Thyroid gland (tissue), 4 donors: ENCODE data around the gene GAGE13. TPM values are rescaled to one million over a fixed set of nuclear protein-coding genes. Genes with fewer than 3 reads are reported as not detected.
"Not testable (repeated sequence)": the region's sequence is repeated elsewhere in the genome, so short reads cannot be mapped to it uniquely, and the experiment has no call there.

Experiments used
- DNase-seq, 2 donors: peaks; one replicate each; pipeline ENCODE4 v3.0.0-alpha.2; 2019
- H3K27ac ChIP-seq, 3 donors: fragments of 200-600 bp; sonication (generic); 1 replicate in 2 of 3; 2 replicates in 1 of 3; pipeline ENCODE4 v1.5.1; 2016 to 2019; ENCODE audit warnings: mild to moderate bottlenecking in 1 of 3, moderate library complexity in 1 of 3
- H3K27me3 ChIP-seq: fragments of 200-600 bp; sonication (generic); one replicate; pipeline ENCODE4 v1.5.1; 2019
- H3K36me3 ChIP-seq, 2 donors: fragments of 200-600 bp; sonication (generic); one replicate each; pipeline ENCODE4 v1.5.1; 2016 to 2019
- H3K4me1 ChIP-seq, 2 donors: fragments of 200-600 bp; sonication (generic); one replicate each; pipeline ENCODE4 v1.5.1; 2017 to 2019
- H3K4me3 ChIP-seq, 3 donors: fragments of 200-600 bp; sonication (generic); replicated peaks in 1 of 3; 1 replicate in 2 of 3; 2 replicates in 1 of 3; pipeline ENCODE4 v1.5.1; 2016; ENCODE audit warnings: mild to moderate bottlenecking in 1 of 3
- H3K9me3 ChIP-seq: fragments of 200-600 bp; sonication (generic); one replicate; pipeline ENCODE4 v1.5.1; 2017
- POLR2A ChIP-seq, 2 donors: fragments of 450-650 bp; IDR thresholded peaks; one replicate each; pipeline ENCODE4 v1.6.1; 2017; ENCODE audit warnings: antibody characterized with exemption in 2 of 2, mild to moderate bottlenecking in 2 of 2, moderate library complexity in 1 of 2
- WGBS, 2 donors: methylation state at CpG; one replicate each; pipeline ENCODE4 v1.1.5; 2017; 5-methylcytosine and 5-hydroxymethylcytosine counted together
- intact Hi-C: fragments of 100-400 bp; cut with DNase I; formaldehyde crosslinking; loops from one replicate; pipeline ENCODE4 v1.15.1; 2023
- total RNA-seq, 4 donors: library from RNA; depleted of rRNA; stranded (reverse); fragments of >200 nt; gene quantifications; one replicate each; pipeline ENCODE4 v1.2.3, GENCODE V29; 2016
- TF ChIP-seq, protein P1 (sequence below), 6 experiments: fragments of 200-600 bp in 3 of 6; fragments of 450-650 bp in 3 of 6; sonication (generic) in 3 of 6; IDR thresholded peaks; one replicate each; pipeline ENCODE4 v1.5.1; 2016 to 2019; ENCODE audit warnings: antibody characterized with exemption in 6 of 6, mild to moderate bottlenecking in 2 of 6, inconsistent platforms in 1 of 6, moderate library complexity in 1 of 6

Gene GAGE13
- total RNA-seq, 4 donors from 2014 or later, result not detected

DNA sequence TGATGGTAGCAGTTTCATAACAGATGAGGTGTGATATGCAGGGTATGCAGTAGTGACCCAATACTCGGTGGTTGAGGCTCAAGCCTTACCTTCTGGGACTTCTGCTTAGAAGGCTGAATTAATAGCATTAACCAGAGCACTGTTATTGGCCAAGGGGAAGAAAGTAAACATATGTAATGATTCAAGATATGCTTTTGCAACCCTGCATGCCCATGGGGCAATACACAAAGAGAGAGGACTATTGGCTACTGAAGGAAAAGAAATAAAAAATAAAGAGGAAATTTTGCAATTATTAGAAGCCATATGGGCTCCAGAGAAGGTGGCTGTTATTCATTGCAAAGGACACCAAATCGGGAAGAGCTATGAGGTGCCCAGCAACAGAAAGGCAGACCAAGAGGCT, 19.2 kb upstream of the GAGE13 start:
- no peaks in the 10 kb centered on the region for H3K9me3 ChIP-seq
- no peak for DNase-seq
- H3K36me3 ChIP-seq, result no peaks in the 10 kb centered on the region
- no peak overlapping the region for H3K4me3 ChIP-seq
- WGBS, 2 donors, result 83 to 86% methylated on average over 2 of the region's 2 CpGs
- no peaks in the 10 kb centered on the region for H3K27me3 ChIP-seq
- no peaks in the 10 kb centered on the region for H3K4me1 ChIP-seq
- intact Hi-C loops, result no loop called here
- TF ChIP-seq, protein P1, sequence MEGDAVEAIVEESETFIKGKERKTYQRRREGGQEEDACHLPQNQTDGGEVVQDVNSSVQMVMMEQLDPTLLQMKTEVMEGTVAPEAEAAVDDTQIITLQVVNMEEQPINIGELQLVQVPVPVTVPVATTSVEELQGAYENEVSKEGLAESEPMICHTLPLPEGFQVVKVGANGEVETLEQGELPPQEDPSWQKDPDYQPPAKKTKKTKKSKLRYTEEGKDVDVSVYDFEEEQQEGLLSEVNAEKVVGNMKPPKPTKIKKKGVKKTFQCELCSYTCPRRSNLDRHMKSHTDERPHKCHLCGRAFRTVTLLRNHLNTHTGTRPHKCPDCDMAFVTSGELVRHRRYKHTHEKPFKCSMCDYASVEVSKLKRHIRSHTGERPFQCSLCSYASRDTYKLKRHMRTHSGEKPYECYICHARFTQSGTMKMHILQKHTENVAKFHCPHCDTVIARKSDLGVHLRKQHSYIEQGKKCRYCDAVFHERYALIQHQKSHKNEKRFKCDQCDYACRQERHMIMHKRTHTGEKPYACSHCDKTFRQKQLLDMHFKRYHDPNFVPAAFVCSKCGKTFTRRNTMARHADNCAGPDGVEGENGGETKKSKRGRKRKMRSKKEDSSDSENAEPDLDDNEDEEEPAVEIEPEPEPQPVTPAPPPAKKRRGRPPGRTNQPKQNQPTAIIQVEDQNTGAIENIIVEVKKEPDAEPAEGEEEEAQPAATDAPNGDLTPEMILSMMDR (IDR thresholded peaks at IDR 0.05), result no peak
- TF ChIP-seq POLR2A (IDR thresholded peaks at IDR 0.05), result no peak
- H3K27ac ChIP-seq, result no peak overlapping the region

DNA sequence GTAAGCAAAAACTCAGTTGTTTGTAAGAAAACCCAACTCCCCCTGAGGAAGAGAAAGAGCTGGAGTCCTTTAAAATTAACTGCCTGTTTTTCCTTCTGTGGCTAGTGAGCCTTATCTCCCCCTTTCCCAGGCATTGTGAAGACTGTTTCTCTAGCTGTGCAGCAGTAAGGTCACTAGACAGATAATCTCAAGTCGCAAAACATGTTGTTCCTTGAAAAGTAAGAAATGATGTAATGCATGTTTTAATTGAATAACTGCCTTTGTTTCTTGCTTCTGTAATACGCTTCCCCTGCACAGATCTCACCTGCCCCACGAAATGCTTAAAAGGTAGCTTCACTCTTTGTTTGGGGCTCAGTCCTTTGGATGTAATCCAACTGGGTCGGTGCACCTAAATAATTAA, 15.3 kb upstream of the GAGE13 start:
- no peak for DNase-seq
- no peak for TF ChIP-seq POLR2A (IDR thresholded peaks at IDR 0.05)
- TF ChIP-seq, protein P1 (IDR thresholded peaks at IDR 0.05), result no peak
- H3K4me1 ChIP-seq, result no peaks in the 10 kb centered on the region
- 57 to 68% methylated on average over 4 of the region's 4 CpGs for WGBS, 2 donors
- H3K27ac ChIP-seq, result no peak overlapping the region
- H3K27me3 ChIP-seq, result no peaks in the 10 kb centered on the region
- no peak overlapping the region for H3K4me3 ChIP-seq
- no peaks in the 10 kb centered on the region for H3K36me3 ChIP-seq
- intact Hi-C loops, result no loop called here
- no peaks in the 10 kb centered on the region for H3K9me3 ChIP-seq

DNA sequence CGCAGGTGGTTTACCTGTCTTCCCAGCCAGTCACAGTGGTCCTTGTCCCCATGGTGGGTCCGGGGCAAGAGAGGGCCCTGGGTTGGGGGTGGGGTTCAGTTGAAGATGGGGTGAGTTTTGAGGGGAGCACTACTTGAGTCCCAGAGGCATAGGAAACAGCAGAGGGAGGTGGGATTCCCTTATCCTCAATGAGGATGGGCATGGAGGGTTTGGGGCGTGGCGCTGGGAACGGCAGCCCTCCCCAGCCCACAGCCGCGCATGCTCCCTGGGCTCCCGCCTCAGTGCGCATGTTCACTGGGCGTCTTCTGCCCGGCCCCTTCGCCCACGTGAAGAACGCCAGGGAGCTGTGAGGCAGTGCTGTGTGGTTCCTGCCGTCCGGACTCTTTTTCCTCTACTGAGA, 9.6 kb upstream of the GAGE13 start, which contains the start of gene GAGE12J:
TSS of gene GAGE12J (plus strand) at position 301 of the 400 bp plus-strand sequence. CDS start 1,157 bp downstream, outside the sequence.
- H3K27ac ChIP-seq, intact Hi-C loops, H3K9me3 ChIP-seq, H3K4me3 ChIP-seq, H3K4me1 ChIP-seq, H3K36me3 ChIP-seq, H3K27me3 ChIP-seq, DNase-seq: not testable (repeated sequence)
- 100% methylated on average over 1 of the region's 16 CpGs; no CpG with 5 or more reads in 1 of the 2 donors for WGBS, 2 donors

DNA sequence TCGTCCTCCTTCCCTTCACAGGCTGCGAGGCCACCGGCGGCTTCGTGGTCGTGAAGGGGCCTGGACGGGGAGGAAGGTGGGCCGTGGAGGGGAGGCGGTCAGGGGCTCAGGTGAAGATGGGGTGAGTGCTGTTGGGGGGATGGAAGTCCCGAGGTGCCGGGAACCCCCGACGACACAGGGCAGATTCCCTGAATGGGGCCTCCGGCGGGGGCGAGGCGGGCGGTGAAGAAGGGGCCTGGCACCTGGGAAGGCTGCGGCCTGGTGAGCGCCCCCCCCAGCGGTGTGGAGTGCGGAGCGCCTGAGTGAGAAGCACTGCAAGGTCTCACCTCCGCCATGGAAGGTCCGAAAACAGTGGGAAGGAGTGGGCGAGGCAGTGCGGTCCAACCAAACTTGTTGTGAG, 9.1 kb upstream of the GAGE13 start:
- H3K9me3 ChIP-seq, DNase-seq, H3K4me1 ChIP-seq, H3K27me3 ChIP-seq, H3K36me3 ChIP-seq, H3K4me3 ChIP-seq, intact Hi-C loops, H3K27ac ChIP-seq: not testable (repeated sequence)
- WGBS, 2 donors, result no CpG with 5 or more reads among the region's 27 CpGs

DNA sequence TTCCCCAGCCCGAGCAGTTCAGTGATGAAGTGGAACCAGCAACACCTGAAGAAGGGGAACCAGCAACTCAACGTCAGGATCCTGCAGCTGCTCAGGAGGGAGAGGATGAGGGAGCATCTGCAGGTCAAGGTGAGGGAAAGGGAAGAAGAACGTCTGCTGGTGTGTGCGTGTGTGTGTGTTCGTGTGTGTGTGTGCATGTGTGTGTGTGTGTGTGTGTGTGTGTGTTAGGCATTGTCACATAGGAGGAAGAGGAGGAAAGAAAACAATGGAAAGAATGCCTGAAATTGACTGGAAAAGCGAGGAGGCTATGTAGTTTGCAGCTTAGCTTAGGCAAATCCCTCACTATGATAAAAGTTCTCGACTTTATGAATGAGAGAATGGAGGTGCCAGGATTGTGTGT, 7.6 kb upstream of the GAGE13 start:
- H3K4me3 ChIP-seq, H3K4me1 ChIP-seq, H3K27me3 ChIP-seq, H3K36me3 ChIP-seq, H3K27ac ChIP-seq, DNase-seq, H3K9me3 ChIP-seq, intact Hi-C loops: not testable (repeated sequence)
- 82% methylated on average over 4 of the region's 7 CpGs; no CpG with 5 or more reads in 1 of the 2 donors for WGBS, 2 donors

DNA sequence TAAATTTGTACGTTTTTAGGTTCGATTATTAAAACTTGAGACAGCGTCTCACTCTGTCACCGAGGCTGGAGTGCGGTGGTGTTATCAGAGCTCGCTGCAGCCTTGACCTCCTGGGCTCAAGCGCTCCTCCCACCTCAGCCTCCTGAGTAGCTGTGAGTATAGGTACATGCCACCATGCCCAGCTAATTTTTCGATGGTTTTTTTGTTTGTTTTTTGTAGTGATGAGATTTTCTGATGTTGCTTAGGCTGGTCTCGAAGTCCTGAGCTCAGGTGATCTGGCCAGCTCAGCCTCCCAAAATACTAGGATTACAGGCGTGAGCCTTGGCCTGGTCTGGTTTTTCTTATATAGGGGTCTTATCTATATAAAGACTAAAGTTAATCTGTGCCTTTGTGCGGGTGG, 961 bp upstream of the GAGE13 start:
- WGBS, 2 donors, result 83 to 94% methylated on average over 2 to 6 of the region's 11 CpGs
- H3K27ac ChIP-seq, intact Hi-C loops, H3K36me3 ChIP-seq, H3K27me3 ChIP-seq, H3K9me3 ChIP-seq, H3K4me1 ChIP-seq, H3K4me3 ChIP-seq, DNase-seq: not testable (repeated sequence)

DNA sequence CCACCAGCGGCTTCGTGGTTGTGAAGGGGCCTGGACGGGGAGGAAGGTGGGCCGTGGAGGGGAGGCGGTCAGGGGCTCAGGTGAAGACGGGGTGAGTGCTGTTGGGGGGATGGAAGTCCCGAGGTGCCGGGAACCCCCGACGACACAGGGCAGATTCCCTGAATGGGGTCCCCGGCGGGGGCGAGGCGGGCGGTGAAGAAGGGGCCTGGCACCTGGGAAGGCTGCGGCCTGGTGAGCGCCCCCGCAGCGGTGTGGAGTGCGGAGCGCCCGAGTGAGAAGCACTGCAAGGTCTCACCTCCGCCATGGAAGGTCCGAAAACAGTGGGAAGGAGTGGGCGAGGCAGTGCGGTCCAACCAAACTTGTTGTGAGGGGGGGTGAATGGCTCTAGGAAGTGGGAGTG, 459 bp downstream of the GAGE13 start:
- H3K36me3 ChIP-seq, H3K27me3 ChIP-seq, intact Hi-C loops, H3K27ac ChIP-seq, DNase-seq, H3K4me3 ChIP-seq, H3K9me3 ChIP-seq, H3K4me1 ChIP-seq: not testable (repeated sequence)
- 97% methylated on average over 16 of the region's 26 CpGs; no CpG with 5 or more reads in 1 of the 2 donors for WGBS, 2 donors

DNA sequence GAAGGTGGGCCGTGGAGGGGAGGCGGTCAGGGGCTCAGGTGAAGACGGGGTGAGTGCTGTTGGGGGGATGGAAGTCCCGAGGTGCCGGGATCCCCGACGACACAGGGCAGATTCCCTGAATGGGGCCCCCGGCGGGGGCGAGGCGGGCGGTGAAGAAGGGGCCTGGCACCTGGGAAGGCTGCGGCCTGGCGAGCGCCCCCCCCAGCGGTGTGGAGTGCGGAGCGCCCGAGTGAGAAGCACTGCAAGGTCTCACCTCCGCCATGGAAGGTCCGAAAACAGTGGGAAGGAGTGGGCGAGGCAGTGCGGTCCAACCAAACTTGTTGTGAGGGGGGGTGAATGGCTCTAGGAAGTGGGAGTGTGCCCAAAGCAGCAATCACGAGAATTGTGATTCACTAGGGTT, 10.1 kb downstream of the GAGE13 start:
- DNase-seq, result peak in 1 of 2 donors; percentile 5
- whole genome bisulfite sequencing, 2 donors, result 95% methylated on average over 15 of the region's 24 CpGs; no CpG with 5 or more reads in 1 of the 2 donors
- H3K4me1 ChIP-seq, H3K9me3 ChIP-seq, H3K27me3 ChIP-seq, H3K27ac ChIP-seq, H3K36me3 ChIP-seq, intact Hi-C loops, H3K4me3 ChIP-seq: not testable (repeated sequence)

DNA sequence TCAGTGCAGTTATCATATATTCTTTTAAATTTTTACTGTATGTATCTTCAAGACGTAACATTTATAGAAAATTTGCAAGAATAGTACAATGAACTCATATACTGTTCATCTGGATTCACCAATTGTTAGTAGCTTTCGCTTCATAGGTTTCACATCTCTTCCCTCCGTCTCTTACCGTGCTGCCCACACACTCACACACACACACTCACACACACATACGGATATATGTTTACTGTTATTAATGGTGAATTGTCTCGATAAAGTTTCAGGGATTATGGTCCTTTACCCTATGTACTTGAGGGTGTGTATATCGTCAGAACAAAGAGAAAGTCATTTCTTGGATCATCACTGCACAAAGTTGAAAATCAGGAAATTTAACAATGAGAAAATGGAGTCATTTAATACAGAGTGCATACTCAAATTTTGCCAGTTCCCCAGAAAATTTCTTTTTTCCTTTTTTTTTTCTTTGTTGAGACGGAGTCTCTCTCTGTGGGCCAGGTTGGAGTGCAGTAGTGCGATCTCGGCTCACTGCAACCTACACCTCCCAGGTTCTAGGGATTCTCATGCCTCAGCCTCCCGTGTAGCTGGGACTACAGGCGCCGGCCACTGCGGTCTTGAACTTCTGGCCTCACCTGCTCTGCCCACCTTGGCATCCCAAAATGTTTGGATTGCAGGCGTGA, 13.3 kb downstream of the GAGE13 start:
- H3K4me1 ChIP-seq, H3K9me3 ChIP-seq, DNase-seq, H3K4me3 ChIP-seq, H3K27me3 ChIP-seq, H3K27ac ChIP-seq, intact Hi-C loops, H3K36me3 ChIP-seq: not testable (repeated sequence)
- WGBS, 2 donors, result 84 to 86% methylated on average over 14 of the region's 15 CpGs

DNA sequence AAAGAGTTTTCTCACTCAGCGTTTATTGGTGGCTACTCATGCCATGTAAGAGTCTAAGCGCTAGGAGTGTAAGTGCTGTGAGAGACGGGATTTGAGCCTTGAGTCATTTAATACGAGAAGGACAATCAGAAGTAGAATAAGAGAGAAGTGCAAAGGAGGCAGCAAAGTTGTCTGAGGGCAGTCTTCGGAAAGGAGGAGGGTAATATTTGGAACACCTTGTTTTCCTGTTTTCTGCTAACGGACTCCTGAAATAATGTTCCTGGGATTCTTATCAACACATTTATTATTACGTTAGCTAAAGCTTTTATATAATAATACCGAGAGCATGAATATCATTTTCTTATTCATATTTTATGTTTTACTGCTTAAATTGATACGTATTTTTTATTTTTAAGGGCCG, 14.0 kb downstream of the GAGE13 start:
- H3K9me3 ChIP-seq, H3K36me3 ChIP-seq, H3K27me3 ChIP-seq, intact Hi-C loops, H3K27ac ChIP-seq, DNase-seq, H3K4me3 ChIP-seq, H3K4me1 ChIP-seq: not testable (repeated sequence)
- 85 to 87% methylated on average over 8 to 9 of the region's 10 CpGs for WGBS, 2 donors

DNA sequence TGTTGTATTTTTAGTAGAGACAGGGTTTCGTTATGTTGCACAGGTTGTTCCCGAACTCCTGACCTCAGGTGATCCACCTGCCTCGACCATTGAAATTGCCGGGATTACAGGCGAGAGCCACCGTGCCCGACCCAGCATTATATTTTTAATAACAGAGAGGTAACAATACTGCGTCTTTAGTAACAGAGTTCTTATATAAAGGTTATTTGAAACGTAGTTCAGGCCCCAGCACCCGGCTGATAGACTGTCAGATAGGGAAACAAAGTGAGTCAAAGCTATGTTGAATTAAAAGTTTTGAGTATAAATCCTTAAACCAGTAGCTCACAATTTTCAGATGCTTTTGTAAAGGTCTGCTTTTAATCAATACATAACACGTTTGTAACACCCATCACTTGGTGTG, 14.8 kb downstream of the GAGE13 start:
- WGBS, 2 donors, result 85 to 91% methylated on average over 10 to 11 of the region's 11 CpGs
- DNase-seq, intact Hi-C loops, H3K27ac ChIP-seq, H3K27me3 ChIP-seq, H3K4me1 ChIP-seq, H3K4me3 ChIP-seq, H3K9me3 ChIP-seq, H3K36me3 ChIP-seq: not testable (repeated sequence)
